GM19025 (cell line): Measurements from ENCODE around the gene FAM20C.
"Not testable (repeated sequence)": the region's sequence is repeated elsewhere in the genome, so short reads cannot be mapped to it uniquely, and the experiment has no call there.

Experiments used
- ATAC-seq: cut with Tn5 transposase; IDR thresholded peaks from one replicate; pipeline ENCODE4 v1.9.1; 2021; ENCODE audit warnings: mild to moderate bottlenecking, low read depth, moderate library complexity; ENCODE audit not compliant: unreplicated experiment

FAM20C gene

DNA sequence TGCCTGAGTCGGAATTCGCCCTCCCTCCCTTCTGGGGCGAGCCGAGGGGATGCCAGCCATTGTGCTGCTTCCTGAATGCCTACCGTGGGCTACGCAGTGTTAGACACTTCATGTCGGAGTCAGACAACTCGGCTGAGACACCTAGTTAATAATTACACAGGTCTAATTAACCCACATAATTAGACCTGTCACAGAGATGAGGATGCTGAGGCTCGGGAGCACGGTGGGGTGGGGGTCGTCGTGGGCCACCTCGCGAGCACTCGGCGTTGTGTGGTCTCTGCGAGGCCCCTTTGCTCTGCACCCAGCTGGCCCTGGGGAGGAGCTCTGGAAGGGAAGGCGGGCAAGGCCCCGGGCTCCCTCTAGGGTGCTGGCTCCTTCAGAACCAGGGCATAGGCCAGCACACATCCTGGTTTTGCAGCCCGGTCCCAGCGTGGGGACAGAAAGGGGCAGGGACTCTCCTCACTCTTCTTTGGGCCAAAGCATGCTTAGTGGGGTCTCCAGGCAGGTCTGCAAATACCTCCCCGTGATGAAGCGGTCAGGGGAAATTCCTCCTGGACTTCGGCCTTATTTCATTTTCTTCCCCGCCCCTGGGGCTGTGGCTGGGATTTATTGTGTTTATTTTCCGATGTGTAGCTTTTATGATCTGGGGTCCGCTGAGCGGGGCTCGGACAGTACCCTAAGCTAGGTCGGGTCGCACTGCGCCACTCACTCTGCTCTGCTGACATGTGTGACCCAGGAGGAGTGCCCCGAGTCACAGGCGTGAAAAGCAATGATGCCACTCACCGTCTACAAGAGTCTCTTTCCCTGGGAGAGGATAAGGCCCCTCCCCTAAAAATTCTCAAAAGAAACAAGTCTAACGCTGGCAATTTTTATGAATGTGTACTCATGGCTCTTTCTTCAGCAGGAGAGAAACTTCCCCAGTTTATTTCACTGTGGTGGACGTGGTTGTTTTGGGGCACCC lies 92.7 kb downstream of the FAM20C start:
- no peak for ATAC-seq

DNA sequence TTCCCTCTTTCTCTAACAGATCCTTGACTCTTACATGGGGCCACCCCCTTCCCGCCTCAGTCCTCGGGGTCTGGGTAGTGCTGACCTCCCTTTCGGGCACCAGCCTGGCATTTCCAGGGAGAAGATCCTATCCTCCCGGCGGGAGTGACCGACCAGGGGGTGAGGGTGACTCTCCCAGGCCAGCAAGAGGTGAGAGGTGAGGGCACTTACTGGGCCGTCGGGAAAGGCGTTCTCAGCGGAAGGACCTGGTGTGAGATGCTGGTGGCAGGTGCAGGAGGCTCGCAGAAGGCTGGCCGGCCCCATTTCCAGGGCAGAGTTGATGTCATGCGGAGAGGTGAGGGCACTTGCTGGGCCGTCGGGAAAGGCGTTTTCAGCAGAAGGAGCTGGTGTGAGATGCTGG lies 93.4 kb downstream of the FAM20C start:
- no peak for ATAC-seq

DNA sequence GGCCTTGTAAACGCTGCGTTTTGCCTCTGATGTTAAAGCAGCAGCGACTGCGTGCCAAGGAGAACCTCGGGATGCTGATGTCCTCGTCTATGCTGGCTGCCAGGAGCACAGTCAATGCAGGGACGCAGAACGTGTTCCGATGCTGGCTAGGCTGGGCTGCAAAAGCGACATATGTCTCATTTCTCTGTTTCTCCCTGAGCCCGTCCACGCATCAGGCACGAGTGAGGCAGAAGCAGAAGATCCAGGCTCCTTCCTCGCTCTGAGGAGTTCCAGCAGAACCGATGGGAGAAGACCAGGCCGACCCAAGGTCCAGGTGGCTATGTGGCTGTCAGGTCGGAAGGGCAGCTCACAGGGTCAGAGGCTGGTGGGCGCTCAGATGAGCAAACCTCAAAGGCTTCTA lies 93.9 kb downstream of the FAM20C start:
- ATAC-seq, result no peak

DNA sequence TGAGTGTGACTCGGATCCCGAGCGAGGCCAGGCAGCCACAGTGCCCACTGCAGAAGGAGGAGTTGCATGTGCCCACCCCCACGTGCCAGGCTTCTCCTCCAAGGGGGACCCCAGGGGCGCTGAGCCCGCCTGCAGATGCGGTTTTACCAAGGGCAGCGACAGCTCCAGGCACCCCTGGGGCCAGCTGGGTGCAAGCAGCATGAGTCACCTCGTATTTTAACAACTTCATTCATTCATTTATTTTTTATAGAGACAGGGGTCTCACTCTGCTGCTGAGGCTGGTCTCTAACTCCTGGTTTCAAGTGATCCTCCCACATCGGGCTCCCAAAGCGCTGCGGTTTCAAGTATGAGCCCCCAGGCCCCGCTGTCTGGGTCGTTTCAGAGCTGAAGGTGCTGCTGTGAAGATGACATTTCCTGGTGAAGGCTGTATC lies 96.3 kb downstream of the FAM20C start:
- no peak for ATAC-seq

DNA sequence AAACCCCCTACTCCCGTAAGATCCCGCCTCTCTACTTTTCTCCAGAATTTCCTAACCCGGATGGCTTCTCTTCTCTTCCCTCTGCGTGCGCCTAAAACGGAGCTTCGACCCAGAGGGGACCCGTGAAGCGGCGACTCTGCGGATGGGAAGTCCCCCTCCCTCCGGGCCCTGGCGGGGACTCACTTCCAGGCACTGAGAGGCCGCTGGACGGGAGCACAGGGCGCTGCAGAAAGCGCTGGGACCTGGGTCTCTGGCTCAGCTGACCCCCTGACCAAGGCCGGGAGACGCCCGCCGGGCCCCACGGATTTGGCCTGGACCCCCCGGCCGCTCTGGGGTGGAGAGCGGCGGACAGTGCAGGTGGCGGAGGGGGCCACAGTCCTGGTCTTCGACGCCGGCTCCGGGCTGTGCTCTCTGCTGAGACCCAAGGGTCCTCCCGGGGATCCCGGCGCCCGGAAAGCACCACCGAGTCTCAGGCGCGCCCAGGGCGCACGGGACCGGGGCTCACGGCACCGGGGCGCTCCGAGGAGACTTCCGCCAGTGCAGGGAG lies 96.9 kb downstream of the FAM20C start:
- no peak for ATAC-seq

DNA sequence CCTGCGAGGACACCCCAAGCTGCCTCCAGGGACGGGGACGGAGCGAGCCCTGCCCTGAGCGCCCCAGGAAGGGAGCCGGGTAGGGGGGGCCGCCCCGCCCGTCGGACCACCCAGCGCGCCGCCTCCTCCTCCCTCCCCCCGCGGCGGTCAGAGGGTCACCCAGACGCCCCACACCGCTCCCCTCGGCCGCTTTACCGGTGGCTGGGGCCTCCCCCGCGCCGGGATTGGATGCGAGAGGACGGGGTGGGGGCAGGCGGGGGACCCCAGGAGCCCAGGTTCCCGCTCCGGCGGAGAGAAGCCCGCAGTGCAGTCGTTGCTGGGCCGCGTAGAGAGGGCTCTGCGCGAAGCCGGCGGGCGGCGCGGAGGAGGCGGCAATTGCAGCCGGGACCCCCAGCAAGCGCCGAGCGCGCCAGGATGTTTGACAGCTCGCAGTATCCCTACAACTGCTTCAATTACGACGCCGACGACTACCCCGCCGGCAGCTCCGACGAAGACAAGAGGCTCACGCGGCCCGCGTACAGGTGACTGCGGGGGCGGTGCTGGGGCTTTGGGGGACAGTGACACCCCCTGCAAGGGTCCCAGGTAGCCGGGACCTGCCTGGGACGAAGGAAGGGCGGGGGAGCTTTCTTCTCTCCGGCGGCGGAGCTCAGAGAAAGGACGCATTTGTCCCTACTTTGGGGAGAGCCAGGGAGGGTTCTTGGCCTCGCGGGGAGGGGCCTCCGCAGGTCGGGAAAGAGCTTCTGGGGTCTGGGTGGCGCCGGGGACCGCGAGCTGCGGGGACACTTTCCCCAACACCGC lies 97.6 kb downstream of the FAM20C start, which contains the start of gene FOXL3:
Gene FOXL3 (plus strand): TSS at position 415 of the 798 bp plus-strand sequence. CDS start 0 bp downstream, at position 415.
- ATAC-seq, result no peak

DNA sequence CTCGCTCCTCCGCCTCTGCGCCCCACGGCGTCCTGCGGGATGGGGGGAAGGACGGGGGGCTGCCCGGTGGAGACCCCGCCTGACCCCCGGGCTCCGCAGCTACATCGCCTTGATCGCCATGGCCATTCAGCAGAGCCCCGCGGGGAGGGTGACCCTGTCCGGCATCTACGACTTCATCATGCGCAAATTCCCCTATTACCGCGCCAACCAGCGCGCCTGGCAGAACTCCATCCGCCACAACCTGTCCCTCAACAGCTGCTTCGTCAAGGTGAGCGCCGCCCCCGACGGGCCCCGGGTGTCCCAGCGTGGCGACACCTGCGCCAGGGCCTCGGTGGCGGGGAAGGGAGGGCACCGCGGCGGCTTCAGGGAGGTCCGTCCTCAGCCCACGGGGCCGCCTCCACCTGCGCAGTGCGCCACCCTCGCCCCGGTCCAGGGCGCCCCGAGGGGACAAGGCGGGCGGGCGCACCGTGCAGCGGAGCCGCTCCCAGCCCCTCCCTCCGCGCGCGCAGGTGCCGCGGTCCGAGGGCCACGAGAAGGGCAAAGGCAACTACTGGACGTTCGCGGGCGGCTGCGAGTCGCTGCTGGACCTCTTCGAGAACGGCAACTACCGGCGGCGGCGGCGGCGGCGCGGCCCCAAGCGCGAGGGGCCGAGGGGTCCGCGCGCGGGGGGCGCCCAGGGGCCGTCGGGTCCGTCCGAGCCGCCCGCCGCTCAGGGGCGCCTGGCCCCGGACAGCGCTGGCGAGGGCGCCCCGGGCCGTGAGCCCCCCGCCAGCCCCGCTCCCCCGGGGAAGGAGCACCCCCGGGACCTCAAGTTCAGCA lies 98.4 kb downstream of the FAM20C start:
- ATAC-seq, result no peak

DNA sequence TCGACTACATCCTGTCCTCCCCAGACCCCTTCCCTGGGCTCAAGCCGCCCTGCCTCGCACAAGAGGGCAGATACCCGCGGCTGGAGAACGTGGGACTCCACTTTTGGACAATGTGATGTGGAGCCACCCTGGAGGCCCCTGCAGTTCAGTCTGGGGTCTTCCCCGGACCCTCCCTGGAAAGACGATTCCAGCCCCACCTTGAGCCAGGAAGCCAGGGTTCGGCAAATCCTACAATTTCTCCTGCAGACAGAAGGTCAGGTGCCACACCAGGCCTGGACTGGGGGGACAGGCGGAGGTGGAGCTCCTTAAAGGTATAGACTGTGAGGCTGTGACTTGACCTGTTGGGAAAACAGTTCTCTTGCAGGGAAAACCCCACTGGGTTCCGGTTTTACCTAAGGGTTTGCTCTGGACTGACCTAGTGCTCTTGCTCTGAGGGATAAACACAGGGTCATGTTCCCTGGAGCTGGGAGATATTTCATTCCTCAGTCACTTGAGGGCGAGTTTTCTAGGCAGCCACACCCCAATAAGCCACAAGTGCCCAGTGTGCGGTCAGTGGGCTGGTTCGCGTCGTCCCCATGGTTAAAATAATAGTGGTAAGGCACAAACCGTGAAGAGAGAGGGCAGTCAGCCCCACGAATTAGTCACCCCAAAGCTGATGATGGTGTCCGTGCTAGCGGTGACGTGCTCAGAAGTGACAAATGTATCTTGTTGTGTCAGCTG lies 99.2 kb downstream of the FAM20C start:
- ATAC-seq, result no peak

DNA sequence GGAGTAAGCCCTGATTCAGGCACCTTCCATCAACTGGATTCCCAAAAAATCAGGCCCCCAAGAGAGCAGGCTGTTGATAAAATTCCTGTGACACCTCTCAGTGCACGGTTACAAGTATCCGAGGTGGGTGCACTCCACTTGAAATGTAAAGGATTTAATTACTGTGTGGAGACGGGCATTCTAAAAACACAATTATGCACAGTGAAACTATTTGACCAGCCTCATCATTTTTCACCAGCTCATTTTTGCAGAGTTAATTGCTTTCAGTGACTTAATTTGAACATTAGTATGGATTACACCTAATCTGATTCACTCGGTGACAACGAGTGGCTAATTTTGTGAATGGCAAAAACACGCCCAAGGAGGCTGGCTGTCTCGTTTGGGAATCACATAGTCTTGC lies 99.9 kb downstream of the FAM20C start:
- no peak for ATAC-seq

DNA sequence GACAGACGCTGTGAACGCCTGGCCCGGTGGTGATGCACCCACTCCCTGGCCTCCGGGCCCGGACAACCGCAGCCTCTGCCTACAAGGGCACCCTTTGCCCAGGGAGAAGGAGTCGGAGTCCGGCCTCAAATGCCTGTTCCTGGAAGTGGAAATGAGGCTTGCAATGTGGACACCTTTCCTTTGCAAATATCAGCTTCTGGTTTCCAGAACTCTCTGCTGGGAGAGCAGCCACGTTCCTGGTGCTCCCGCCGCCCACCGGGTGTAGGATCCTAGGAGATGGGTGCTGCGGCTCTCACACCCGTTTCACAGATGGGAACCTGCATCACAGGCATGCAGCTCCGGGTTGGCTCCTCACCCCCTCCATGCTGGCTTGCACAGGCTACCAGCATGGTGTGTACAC lies 100.5 kb downstream of the FAM20C start:
- ATAC-seq, result no peak

DNA sequence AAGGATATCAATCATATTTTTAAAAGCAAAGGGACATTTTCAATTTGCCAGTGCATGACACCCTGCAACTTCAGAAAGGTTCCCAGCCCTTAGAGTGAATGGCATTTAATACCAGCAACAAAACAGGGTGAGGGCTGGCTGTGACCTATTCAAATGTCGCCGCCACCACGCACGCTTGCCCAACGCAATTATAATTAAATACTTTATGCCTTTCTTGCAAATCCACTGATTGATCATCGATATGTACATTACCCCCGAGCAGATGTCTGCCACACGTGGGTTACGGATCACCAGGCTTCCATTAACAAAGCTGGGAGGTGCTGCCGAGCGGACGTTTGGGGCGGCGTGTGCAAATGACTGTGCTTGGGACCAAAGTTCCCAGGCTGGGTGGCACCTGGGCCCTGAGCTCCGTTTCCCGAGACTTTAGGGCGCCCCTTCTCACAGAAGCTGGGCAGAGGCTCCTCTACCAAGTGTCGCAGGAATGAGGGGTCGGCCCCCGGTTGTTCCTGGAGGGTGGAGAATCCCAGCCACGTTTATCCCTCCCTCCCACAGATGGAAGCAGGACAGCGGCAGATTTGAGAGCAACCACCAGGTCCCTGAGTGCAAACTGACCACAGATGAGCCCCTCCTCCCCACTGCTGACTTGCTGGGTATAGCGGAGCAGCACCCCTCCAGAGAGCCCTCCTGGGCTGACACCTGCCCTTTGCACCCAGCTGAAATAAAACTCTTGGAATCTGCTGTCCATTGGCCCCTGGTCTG lies 101.5 kb downstream of the FAM20C start:
- ATAC-seq, result no peak

DNA sequence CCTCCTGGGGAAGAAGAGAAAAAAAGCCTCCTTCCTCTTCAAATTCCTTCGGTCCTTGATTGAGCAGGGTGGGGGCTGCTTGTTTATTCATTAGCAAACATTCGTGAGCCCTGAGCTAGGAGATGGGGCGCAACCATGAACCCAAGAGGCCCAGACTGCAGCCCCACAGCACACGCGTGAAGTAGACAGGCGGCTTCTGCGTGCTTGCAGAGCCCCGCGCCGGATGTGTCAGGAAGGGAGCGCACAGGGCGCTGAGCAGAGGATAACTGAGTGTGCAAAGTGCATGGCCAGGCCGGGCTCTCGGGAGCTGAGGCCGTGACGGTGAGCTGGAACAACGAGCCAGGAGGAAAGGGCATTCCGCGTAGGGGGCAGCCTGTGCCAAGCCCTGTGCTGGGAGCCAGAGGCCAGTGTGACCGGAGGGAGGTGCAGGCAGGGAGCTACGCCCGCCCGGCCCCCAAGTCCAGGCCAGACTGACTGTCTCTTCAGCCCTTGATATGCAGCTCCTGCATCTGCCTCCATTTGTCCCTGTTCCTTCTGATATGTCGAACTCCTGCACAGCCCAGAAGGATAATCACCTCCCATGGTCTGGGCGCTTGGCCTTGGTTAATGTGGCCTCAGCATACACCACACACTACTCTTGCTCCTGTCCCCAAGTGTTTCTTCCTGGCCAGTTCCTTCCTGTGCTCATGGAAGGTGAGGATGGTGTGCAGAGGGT lies 102.2 kb downstream of the FAM20C start:
- ATAC-seq, result no peak

DNA sequence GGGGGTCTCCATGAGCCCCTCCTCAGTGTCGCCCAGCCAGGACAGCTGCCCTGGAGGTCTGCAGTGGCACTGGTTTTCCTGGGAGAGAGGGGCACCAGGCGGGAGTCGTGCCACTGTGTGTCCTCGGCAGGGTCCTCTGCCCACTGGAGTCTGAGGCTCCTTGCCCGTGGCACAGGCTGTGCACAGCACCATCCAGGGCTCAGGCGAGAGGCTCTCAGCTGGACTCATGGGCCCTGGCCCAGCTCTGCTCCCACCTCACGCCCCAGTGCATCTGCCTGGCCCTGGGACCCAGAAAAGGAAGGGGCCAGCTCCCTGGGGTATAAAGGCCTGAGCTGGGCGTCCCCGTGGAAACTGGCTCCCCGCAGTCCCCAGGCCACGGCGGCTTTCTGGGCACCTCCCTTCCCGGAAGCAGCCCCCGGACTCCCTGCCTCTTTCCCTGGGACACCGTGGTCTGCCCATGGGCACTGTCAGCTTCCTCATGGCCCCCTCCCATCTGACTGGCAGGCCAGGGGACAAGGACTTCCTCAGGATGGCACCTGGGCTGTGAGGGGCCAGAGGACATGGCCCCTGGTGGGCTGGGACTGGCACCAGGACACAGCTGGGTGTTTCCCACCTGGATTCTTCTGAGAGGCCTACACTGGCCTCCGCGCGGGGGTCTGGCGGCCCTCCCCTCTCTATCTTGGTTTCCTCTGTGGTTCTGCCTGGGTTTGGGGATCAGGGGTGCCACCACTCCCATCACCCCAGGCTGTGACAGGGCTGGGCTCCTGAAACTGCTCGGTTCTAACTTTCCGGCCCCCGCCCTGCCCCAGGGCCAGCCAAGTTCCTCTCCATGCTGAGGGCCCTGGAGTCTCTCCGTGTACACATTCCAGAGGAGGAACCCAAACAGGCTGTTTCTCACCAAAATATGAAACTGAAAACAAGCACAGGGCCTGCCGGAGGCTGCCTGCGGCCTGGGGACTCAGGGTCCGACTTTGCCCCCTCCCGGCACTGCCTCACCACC lies 103.1 kb downstream of the FAM20C start:
- no peak for ATAC-seq

DNA sequence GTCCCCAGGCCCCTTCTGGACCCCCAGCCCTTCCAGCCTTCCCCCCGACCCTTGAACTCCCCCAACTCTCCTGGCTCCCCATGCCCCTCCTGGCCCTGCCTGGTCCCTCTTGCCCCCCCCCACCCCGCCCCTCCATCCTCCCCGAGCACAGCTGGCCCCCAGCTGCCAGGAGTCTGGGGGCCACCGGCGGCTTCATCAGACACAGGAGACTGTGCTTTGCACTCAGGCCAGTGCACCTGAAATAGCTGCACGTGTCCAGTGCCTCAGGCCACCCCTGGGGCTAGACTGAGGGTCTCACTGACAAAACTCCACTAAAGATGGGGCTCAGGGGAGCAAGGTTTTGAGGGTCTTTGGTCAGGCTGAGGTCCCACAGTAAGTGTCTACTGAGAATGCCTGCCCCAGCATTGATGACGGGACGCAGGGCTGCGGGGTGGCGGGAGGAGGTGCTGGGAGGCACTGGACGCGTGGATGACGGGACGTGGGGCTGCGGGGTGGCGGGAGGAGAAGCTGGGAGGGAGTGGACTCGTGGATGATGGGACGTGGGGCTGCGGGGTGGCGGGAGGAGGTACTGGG lies 104.1 kb downstream of the FAM20C start:
- ATAC-seq, result no peak

DNA sequence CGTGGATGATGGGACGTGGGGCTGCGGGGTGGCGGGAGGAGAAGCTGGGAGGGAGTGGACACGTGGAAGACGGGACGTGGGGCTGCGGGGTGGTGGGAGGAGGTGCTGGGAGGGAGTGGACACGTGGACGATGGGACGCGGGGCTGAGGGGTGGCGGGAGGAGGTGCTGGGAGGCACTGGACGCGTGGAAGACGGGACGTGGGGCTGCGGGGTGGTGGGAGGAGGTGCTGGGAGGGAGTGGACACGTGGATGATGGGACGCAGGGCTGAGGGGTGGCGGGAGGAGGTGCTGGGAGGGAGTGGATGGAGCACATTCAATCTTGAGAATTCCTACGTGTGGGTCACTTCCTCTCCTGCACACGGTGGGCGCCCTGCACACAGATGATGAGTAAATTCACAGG lies 104.8 kb downstream of the FAM20C start:
- not testable (repeated sequence) for ATAC-seq

DNA sequence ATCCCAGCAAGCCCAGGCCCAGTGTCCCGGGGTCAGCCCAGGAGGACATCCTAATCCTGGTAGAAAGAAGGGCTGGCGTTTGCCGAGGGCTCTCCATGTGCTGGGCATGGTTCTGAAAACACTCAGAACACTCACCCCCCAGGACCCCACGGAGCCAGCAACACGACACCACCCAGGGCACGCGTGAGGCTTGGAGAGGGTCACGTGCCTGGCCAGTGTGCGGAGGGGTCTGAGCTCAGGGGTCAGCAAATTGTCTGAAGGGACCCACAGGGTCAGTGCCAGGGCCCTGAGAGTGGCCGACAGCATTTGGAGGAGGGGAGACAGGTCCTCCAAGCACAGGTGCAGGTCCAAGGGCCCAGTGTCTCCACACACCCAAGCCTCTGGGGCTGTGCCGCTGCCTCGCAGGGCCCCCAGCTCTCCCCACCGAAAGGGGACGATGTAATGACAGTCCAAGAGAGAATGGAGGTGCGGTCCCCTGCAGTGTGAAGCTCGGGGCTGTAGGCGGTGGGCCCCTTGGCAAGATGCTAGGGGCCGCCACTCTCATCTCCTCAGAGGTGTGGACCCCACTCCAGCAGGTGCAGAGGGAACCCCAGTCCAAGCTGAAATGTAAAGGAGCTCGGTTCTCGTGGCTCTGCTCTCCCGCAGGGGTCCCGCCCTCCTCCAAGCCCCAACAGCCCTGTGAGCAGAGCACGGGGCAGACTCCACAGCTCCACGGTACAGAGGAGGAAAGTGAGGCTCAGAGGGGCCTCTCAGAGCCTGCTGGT lies 105.4 kb downstream of the FAM20C start:
- no peak for ATAC-seq
